Right atrium auricular region (tissue), 2 donors: ENCODE data around the gene EBF4. TPM values are rescaled to one million over a fixed set of nuclear protein-coding genes. Genes with fewer than 3 reads are reported as not detected.
"Not testable (repeated sequence)": the region's sequence is repeated elsewhere in the genome, so short reads cannot be mapped to it uniquely, and the experiment has no call there.

Source experiments
- DNase-seq: peaks from one replicate; pipeline ENCODE4 v3.0.0-alpha.2; 2019; ENCODE audit warnings: low spot score
- H3K27ac ChIP-seq, 2 donors: fragments of 200-600 bp; sonication (generic); 1 replicate in 1 of 2; 2 replicates in 1 of 2; pipeline ENCODE4 v1.5.1; 2016 to 2019
- H3K27me3 ChIP-seq, 2 donors: fragments of 200-600 bp; sonication (generic); one replicate each; pipeline versions ENCODE4 v1.5.1 to v1.6.0; 2017 to 2019
- H3K36me3 ChIP-seq: fragments of 200-600 bp; sonication (generic); one replicate; pipeline ENCODE4 v1.5.1; 2016
- H3K4me1 ChIP-seq, 2 donors: fragments of 200-600 bp; sonication (generic); one replicate each; pipeline versions ENCODE4 v1.5.1 to v1.6.0; 2017 to 2019
- H3K4me3 ChIP-seq, 2 donors: fragments of 200-600 bp; sonication (generic); 1 replicate in 1 of 2; 2 replicates in 1 of 2; pipeline ENCODE4 v1.5.1; 2017 to 2019; ENCODE audit warnings: mild to moderate bottlenecking in 1 of 2, moderate library complexity in 1 of 2
- H3K9me3 ChIP-seq, 2 donors: fragments of 200-600 bp; sonication (generic); one replicate each; pipeline ENCODE4 v1.5.1; 2019
- CTCF ChIP-seq, 2 donors: fragments of 200-600 bp; sonication (generic); IDR thresholded peaks; one replicate each; pipeline ENCODE4 v1.5.1; 2019; ENCODE audit warnings: antibody characterized with exemption in 2 of 2
- total RNA-seq, 2 donors: library from RNA; depleted of rRNA; stranded (reverse); fragments of >200 nt; gene quantifications; one replicate each; pipeline ENCODE4 v1.1.0, GENCODE V29; 2016

EBF4 gene
- total RNA-seq, 2 donors from 2014 or later = 2.5 to 8.5 TPM

- peaks cover 0 to 8% of the 10 kb centered on the region in 2 donors for H3K4me1 ChIP-seq
- no peak for TF ChIP-seq CTCF (IDR thresholded peaks at IDR 0.05)
- DNase-seq = no peak
- no peak overlapping the region for H3K4me3 ChIP-seq
- no peaks in the 10 kb centered on the region for H3K9me3 ChIP-seq
- H3K27me3 ChIP-seq = no peaks in the 10 kb centered on the region
- H3K36me3 ChIP-seq = no peaks in the 10 kb centered on the region
- no peak overlapping the region for H3K27ac ChIP-seq
Observed at GRCh38 chr20:2768632-2769015, 76.0 kb downstream of the EBF4 start.

- not testable (repeated sequence) for DNase-seq, H3K27ac ChIP-seq, H3K36me3 ChIP-seq, H3K27me3 ChIP-seq, H3K9me3 ChIP-seq, H3K4me1 ChIP-seq, H3K4me3 ChIP-seq
Observed at GRCh38 chr20:2770091-2770490, 77.5 kb downstream of the EBF4 start.

GRCh38 chr20:2771631-2772080 is 79.1 kb downstream of the EBF4 start:
- Histone ChIP-seq H3K27me3 (no peaks in the 10 kb centered on the region), H3K36me3 (no peaks in the 10 kb centered on the region), H3K27ac (no peak overlapping the region), H3K9me3 (peaks cover 0 to 11% of the 10 kb centered on the region in 2 donors), H3K4me3 (no peak overlapping the region), H3K4me1 (peaks cover 0 to 8% of the 10 kb centered on the region in 2 donors)
- no peak for DNase-seq
- no peak for TF ChIP-seq CTCF (IDR thresholded peaks at IDR 0.05)

- no peak for DNase-seq
- TF ChIP-seq CTCF (IDR thresholded peaks at IDR 0.05) = no peak
- no peaks in the 10 kb centered on the region for H3K27me3 ChIP-seq
- peaks cover 0 to 11% of the 10 kb centered on the region in 2 donors for H3K9me3 ChIP-seq
- H3K4me1 ChIP-seq = no peaks in the 10 kb centered on the region
- H3K4me3 ChIP-seq = no peak overlapping the region
- H3K36me3 ChIP-seq = no peaks in the 10 kb centered on the region
- no peak overlapping the region for H3K27ac ChIP-seq
Observed at GRCh38 chr20:2773812-2774211, 81.2 kb downstream of the EBF4 start.

- Histone ChIP-seq H3K4me1 (no peaks in the 10 kb centered on the region), H3K4me3 (no peak overlapping the region), H3K27me3 (no peaks in the 10 kb centered on the region), H3K27ac (no peak overlapping the region), H3K9me3 (peaks cover 0 to 11% of the 10 kb centered on the region in 2 donors), H3K36me3 (no peaks in the 10 kb centered on the region)
- TF ChIP-seq CTCF (IDR thresholded peaks at IDR 0.05) = no peak
- DNase-seq = no peak
Observed at GRCh38 chr20:2775139-2775538, 82.6 kb downstream of the EBF4 start.

GRCh38 chr20:2778602-2779321 is 86.2 kb downstream of the EBF4 start:
- no peak for TF ChIP-seq CTCF (IDR thresholded peaks at IDR 0.05)

More at GRCh38 chr20:2778602-2779321, 86.2 kb downstream of the EBF4 start:
- no peak for DNase-seq
- Histone ChIP-seq H3K9me3 (peaks cover 0 to 11% of the 10 kb centered on the region in 2 donors), H3K4me1 (no peaks in the 10 kb centered on the region), H3K4me3 (no peak overlapping the region), H3K36me3 (no peaks in the 10 kb centered on the region), H3K27me3 (no peaks in the 10 kb centered on the region), H3K27ac (no peak overlapping the region)
